BE2C (cell line): ENCODE results near the gene SPACA1.

Experiments
- DNase-seq: peaks from one replicate; pipeline ENCODE4 v3.0.0-alpha.2; 2020
- H3K27me3 ChIP-seq: fragments of 250-450 bp; sonication (Bioruptor Pico); 2 replicates; pipeline ENCODE4 v1.5.1; 2020; ENCODE audit warnings: mild to moderate bottlenecking
- H3K36me3 ChIP-seq: fragments of 250-450 bp; sonication (Bioruptor Pico); 2 replicates; pipeline ENCODE4 v1.5.1; 2020; ENCODE audit warnings: mild to moderate bottlenecking
- H3K4me1 ChIP-seq: fragments of 250-450 bp; sonication (Bioruptor Pico); 2 replicates; pipeline ENCODE4 v1.5.1; 2020
- H3K4me3 ChIP-seq: 2 replicates; pipeline ENCODE4 v1.5.1; 2011; ENCODE audit warnings: low read depth, low read length
- H3K9me3 ChIP-seq: fragments of 250-450 bp; sonication (Bioruptor Pico); 2 replicates; pipeline ENCODE4 v1.5.1; 2020
- CTCF ChIP-seq: IDR thresholded peaks from 2 replicates; pipeline ENCODE4 v1.5.1; 2012; ENCODE audit warnings: mild to moderate bottlenecking, low read depth, low read length

The SPACA1 gene

GRCh38 chr6:88072462-88072861 lies 24.8 kb downstream of the SPACA1 start:
- no peak for DNase-seq
- H3K27me3 ChIP-seq: no peaks in the 10 kb centered on the region
- H3K4me1 ChIP-seq: no peaks in the 10 kb centered on the region
- no peaks in the 10 kb centered on the region for H3K36me3 ChIP-seq
- H3K4me3 ChIP-seq: no peak overlapping the region
- no peak for TF ChIP-seq CTCF
- no peaks in the 10 kb centered on the region; the same call in 1 of the 2 replicates for H3K9me3 ChIP-seq

DNA sequence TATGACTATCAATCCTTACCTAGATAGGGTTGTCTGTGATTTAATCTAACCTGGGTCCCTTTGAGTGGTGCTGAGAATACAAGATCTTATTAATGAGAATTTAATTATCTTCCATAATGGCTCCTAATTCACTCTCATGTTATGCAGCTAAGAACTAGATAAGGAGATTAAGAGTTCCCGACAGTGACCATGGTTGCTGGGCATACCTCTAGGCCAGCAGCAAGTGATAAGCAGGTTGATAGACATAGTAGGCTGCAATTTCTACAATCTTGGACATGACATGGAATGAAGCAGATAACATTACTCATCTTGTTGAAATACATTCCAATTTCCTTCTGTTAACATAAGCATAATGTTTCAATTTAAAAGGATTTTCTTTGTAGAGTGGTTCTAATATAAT lies 27.1 kb downstream of the SPACA1 start:
- TF ChIP-seq CTCF: no peak
- DNase-seq: no peak
- H3K4me3 ChIP-seq: no peak overlapping the region

GRCh38 chr6:88077305-88077704 lies 29.7 kb downstream of the SPACA1 start:
- H3K9me3 ChIP-seq: no peaks in the 10 kb centered on the region
- TF ChIP-seq CTCF: no peak
- H3K4me1 ChIP-seq: no peaks in the 10 kb centered on the region
- no peak overlapping the region for H3K4me3 ChIP-seq
- no peak for DNase-seq
- no peaks in the 10 kb centered on the region for H3K27me3 ChIP-seq
- H3K36me3 ChIP-seq: no peaks in the 10 kb centered on the region

More for the DNA sequence above, 27.1 kb downstream of the SPACA1 start:
- no peaks in the 10 kb centered on the region for H3K27me3 ChIP-seq
- no peaks in the 10 kb centered on the region for H3K36me3 ChIP-seq
- H3K9me3 ChIP-seq: no peaks in the 10 kb centered on the region
- no peaks in the 10 kb centered on the region for H3K4me1 ChIP-seq

GRCh38 chr6:88086792-88087191 lies 39.2 kb downstream of the SPACA1 start:
- no peak overlapping the region for H3K4me3 ChIP-seq
- no peaks in the 10 kb centered on the region for H3K27me3 ChIP-seq
- H3K4me1 ChIP-seq: no peaks in the 10 kb centered on the region
- TF ChIP-seq CTCF: no peak
- no peaks in the 10 kb centered on the region for H3K9me3 ChIP-seq
- DNase-seq: no peak
- H3K36me3 ChIP-seq: no peaks in the 10 kb centered on the region

- Histone ChIP-seq H3K4me1 (no peaks in the 10 kb centered on the region), H3K27me3 (no peaks in the 10 kb centered on the region), H3K4me3 (no peak overlapping the region), H3K9me3 (no peaks in the 10 kb centered on the region), H3K36me3 (no peaks in the 10 kb centered on the region)
- no peak for TF ChIP-seq CTCF
- DNase-seq: no peak
These were observed 42.1 kb downstream of the SPACA1 start for GRCh38 chr6:88089708-88090107.

DNA sequence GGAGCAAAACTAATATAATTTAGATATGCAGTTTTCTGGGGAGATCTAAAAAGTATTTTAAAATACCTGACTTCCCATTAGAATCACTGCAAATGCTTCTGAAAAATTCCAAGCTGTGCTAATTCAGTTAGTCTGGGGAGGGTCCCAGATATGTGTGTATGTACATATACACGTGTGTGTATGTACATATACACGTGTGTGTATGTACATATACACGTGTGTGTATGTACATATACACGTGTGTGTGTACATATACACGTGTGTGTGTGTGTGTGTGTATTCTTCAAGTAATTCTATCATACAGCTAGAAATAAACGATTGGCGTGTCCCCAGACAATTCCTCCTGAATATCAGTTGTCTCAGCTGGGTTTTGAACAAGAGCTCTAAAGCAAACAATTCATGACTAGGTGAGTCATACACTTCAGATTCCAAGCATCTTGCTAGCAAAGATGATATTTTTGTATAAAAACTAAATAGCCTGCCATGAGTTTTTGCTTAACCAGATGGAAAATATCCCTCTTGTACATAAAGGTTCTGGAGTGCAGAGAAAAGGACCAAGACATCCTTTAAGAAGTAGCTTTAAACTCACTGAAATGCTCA lies 58.2 kb downstream of the SPACA1 start:
- Histone ChIP-seq H3K4me3 (no peak overlapping the region), H3K27me3 (no peaks in the 10 kb centered on the region), H3K4me1 (no peaks in the 10 kb centered on the region), H3K36me3 (no peaks in the 10 kb centered on the region), H3K9me3 (no peaks in the 10 kb centered on the region)
- no peak for DNase-seq
- TF ChIP-seq CTCF: no peak
